Panc1 (cell line): ENCODE data around the gene PPP1R14C. TPM values are rescaled to one million over a fixed set of nuclear protein-coding genes. Genes with fewer than 3 reads are reported as not detected.

Experiments
- ATAC-seq: fragments of 200-7000 bp; cut with Tn5 transposase; 2 replicates; pipeline ENCODE4 v1.9.1; 2020; ENCODE audit warnings: mild to moderate bottlenecking, moderate library complexity
- BruUV-seq: library from RNA; stranded (reverse); fragments of 400-500 nt; replicated peaks from 2 replicates; lab custom pipeline; 2021; lab: Mats Ljungman, UMichigan
- CTCF ChIA-PET: fragments of 300-600 bp; sonication (Branson Sonifier 250); formaldehyde crosslinking; loops from one replicate; lab custom pipeline; 2022; ENCODE audit warnings: antibody characterized with exemption; lab: Charles Lee
- POLR2A ChIA-PET: fragments of 300-600 bp; sonication (Branson Sonifier 250); formaldehyde crosslinking; loops from one replicate; lab custom pipeline; 2022; ENCODE audit warnings: antibody characterized with exemption; lab: Charles Lee
- DNase-seq: peaks from one replicate; pipeline ENCODE4 v3.0.0-alpha.2; 2010; ENCODE audit warnings: low read depth, low spot score
- H3K27ac ChIP-seq: 2 replicates; pipeline ENCODE4 v1.5.1; 2011; ENCODE audit warnings: mild to moderate bottlenecking, low read length, inconsistent platforms
- H3K27me3 ChIP-seq: fragments of 200-500 bp; sonication (Bioruptor generic); 2 replicates; pipeline ENCODE4 v1.6.0; 2014; ENCODE audit warnings: low read length, inconsistent platforms; ENCODE audit not compliant: control insufficient read depth, insufficient read depth
- H3K36me3 ChIP-seq: fragments of 200-500 bp; sonication (Bioruptor generic); 2 replicates; pipeline ENCODE4 v1.5.1; 2014; ENCODE audit warnings: inconsistent platforms, mild to moderate bottlenecking, low read length, moderate library complexity; ENCODE audit not compliant: control insufficient read depth, insufficient read depth
- H3K4me1 ChIP-seq: 2 replicates; pipeline ENCODE4 v1.5.1; 2011; ENCODE audit warnings: inconsistent platforms, mild to moderate bottlenecking, low read length, moderate library complexity; ENCODE audit not compliant: control insufficient read depth, insufficient read depth
- H3K4me3 ChIP-seq, 2 experiments: 2 replicates each; pipeline ENCODE4 v1.5.1; 2011 to 2012; ENCODE audit warnings: low read depth in 2 of 2, low read length in 2 of 2, mild to moderate bottlenecking in 2 of 2, inconsistent platforms in 1 of 2, moderate library complexity in 1 of 2
- H3K9me3 ChIP-seq: fragments of 200-500 bp; sonication (Bioruptor generic); 2 replicates; pipeline ENCODE4 v1.5.1; 2014; ENCODE audit warnings: low read depth, mild to moderate bottlenecking, inconsistent platforms, low read length, moderate library complexity; ENCODE audit not compliant: control insufficient read depth, insufficient read depth
- CTCF ChIP-seq: fragments of 450-650 bp; IDR thresholded peaks from 2 replicates; pipeline ENCODE4 v1.5.1; 2017; ENCODE audit warnings: mild to moderate bottlenecking
- POLR2AphosphoS5 ChIP-seq: IDR thresholded peaks from 2 replicates; pipeline ENCODE4 v1.6.1; 2012; ENCODE audit warnings: mild to moderate bottlenecking, low read depth, low read length, moderate library complexity
- REST ChIP-seq, 2 experiments: IDR thresholded peaks; 2 replicates each; pipeline ENCODE4 v1.6.1; 2011 to 2012; ENCODE audit warnings: low read depth in 2 of 2, control low read depth in 1 of 2, low read length in 1 of 2, mild to moderate bottlenecking in 1 of 2, moderate library complexity in 1 of 2; ENCODE audit not compliant: insufficient read depth in 1 of 2
- SIN3A ChIP-seq: IDR thresholded peaks from 2 replicates; pipeline ENCODE4 v1.6.1; 2012; ENCODE audit warnings: low read depth, mild to moderate bottlenecking, low read length, moderate library complexity, borderline replicate concordance; ENCODE audit not compliant: insufficient read depth
- TCF7L2 ChIP-seq: IDR thresholded peaks from 2 replicates; pipeline ENCODE4 v1.6.1; 2011; ENCODE audit warnings: mild to moderate bottlenecking, low read depth, low read length, inconsistent platforms
- in situ Hi-C: cut with HindIII; loops from 2 replicates; pipeline ENCODE4 v1.10.0; 2016; ENCODE audit warnings: low sequenced_read_pairs, low pct_unique_long_range_greater_than_20kb
- intact Hi-C: fragments of 100-400 bp; cut with micrococcal nuclease; formaldehyde crosslinking; loops from one replicate; pipeline ENCODE4 v1.10.0; 2022; ENCODE audit not compliant: unreplicated experiment
- total RNA-seq: library from RNA; stranded (reverse); gene quantifications from one replicate; pipeline ENCODE4 v1.2.1, GENCODE V29; 2021; ENCODE audit not compliant: unreplicated experiment

PPP1R14C gene
- total RNA-seq, 1 experiment from 2014 or later, result not detected

GRCh38 chr6:150272264-150272975 is 129.6 kb downstream of the PPP1R14C start:
- ATAC-seq (no peak), DNase-seq (no peak)
- Histone ChIP-seq H3K9me3 (no peaks in the 10 kb centered on the region), H3K27ac (no peak overlapping the region), H3K4me3 (no peak overlapping the region), H3K4me1 (no peaks in the 10 kb centered on the region), H3K36me3 (no peaks in the 10 kb centered on the region), H3K27me3 (no peaks in the 10 kb centered on the region)
- no TSS peak for BruUV-seq
- POLR2A ChIA-PET, result no interaction called here
- CTCF ChIA-PET, result no interaction called here
- intact Hi-C loops, result no loop called here
- TF ChIP-seq CTCF (no peak), TCF7L2 (no peak), POLR2AphosphoS5 (no peak), SIN3A (no peak), REST (IDR thresholded peaks at IDR 0.05; ENCODE audit: insufficient read depth in 1 of 2, low read depth in 2 of 2, low read length in 1 of 2) (no peak)
- in situ Hi-C loops, result no loop called here

- Histone ChIP-seq H3K36me3 (no peaks in the 10 kb centered on the region), H3K4me1 (no peaks in the 10 kb centered on the region), H3K27ac (no peak overlapping the region), H3K4me3 (no peak overlapping the region), H3K27me3 (no peaks in the 10 kb centered on the region), H3K9me3 (no peaks in the 10 kb centered on the region)
- in situ Hi-C loops, result no loop called here
- no TSS peak for BruUV-seq
- ATAC-seq, result no peak
- ChIA-PET POLR2A (no interaction called here), CTCF (no interaction called here)
- no peak for DNase-seq
- TF ChIP-seq CTCF (no peak), REST (IDR thresholded peaks at IDR 0.05; ENCODE audit: insufficient read depth in 1 of 2, low read depth in 2 of 2, low read length in 1 of 2) (no peak), SIN3A (no peak), TCF7L2 (no peak), POLR2AphosphoS5 (no peak)
- intact Hi-C loops, result no loop called here
Measured at GRCh38 chr6:150272976-150273315, 130.1 kb downstream of the PPP1R14C start.
